Colonic mucosa (tissue), 4 donors: ENCODE results near the gene BTN1A1. TPM values are rescaled to one million over a fixed set of nuclear protein-coding genes. Genes with fewer than 3 reads are reported as not detected.

ENCODE experiments used
- DNase-seq: peaks from one replicate; pipeline ENCODE4 v3.0.0-alpha.2; 2020
- H3K27ac ChIP-seq: fragments of 200-600 bp; one replicate; pipeline ENCODE4 v1.8.0; 2021
- H3K27me3 ChIP-seq: fragments of 200-600 bp; one replicate; pipeline ENCODE4 v1.8.0; 2021
- H3K36me3 ChIP-seq: fragments of 200-600 bp; one replicate; pipeline ENCODE4 v1.8.0; 2021
- H3K4me1 ChIP-seq: fragments of 200-600 bp; one replicate; pipeline ENCODE4 v1.8.0; 2021; ENCODE audit warnings: mild to moderate bottlenecking
- H3K4me3 ChIP-seq: fragments of 200-600 bp; one replicate; pipeline ENCODE4 v1.8.0; 2021
- H3K9ac ChIP-seq, 2 donors: one replicate each; pipeline ENCODE4 v1.7.0; 2013; ENCODE audit warnings: control low read depth in 2 of 2, low read depth in 2 of 2, low read length in 2 of 2
- H3K9me3 ChIP-seq: fragments of 200-600 bp; one replicate; pipeline ENCODE4 v1.8.0; 2021
- CTCF ChIP-seq: fragments of 200-600 bp; IDR thresholded peaks from one replicate; pipeline ENCODE4 v1.8.0; 2022; ENCODE audit warnings: antibody characterized with exemption, mild to moderate bottlenecking
- intact Hi-C: fragments of 100-400 bp; cut with DNase I; formaldehyde crosslinking; loops from one replicate; pipeline ENCODE4 v1.14.1; 2022
- total RNA-seq, 2 donors: library from RNA; stranded (reverse); fragmentation: NEBNext Ultra II Directional in 1 of 2; extraction: Animal tissue kit (Norgen Biotek cat#: 25700) in 1 of 2; gene quantifications; one replicate each; pipeline ENCODE4 v1.2.1, GENCODE V29; 2021
- donor health status: healthy.
- donor health status: DM: no; HTN: no; CAD: no.
- donor health status: DM: no; HTN: no; CAD: no.

The BTN1A1 gene
- total RNA-seq, 2 donors from 2014 or later = not detected

GRCh38 chr6:26491604-26492003 is 8.5 kb upstream of the BTN1A1 start:
- TF ChIP-seq CTCF = no peak
- Histone ChIP-seq H3K4me1 (no peaks in the 10 kb centered on the region), H3K9ac (no peak overlapping the region), H3K27ac (no peak overlapping the region), H3K4me3 (no peak overlapping the region), H3K36me3 (no peaks in the 10 kb centered on the region), H3K9me3 (no peaks in the 10 kb centered on the region), H3K27me3 (no peaks in the 10 kb centered on the region)
- DNase-seq = no peak
- intact Hi-C loops = no loop called here

GRCh38 chr6:26493258-26493657 is 6.8 kb upstream of the BTN1A1 start:
- no peak for DNase-seq
- H3K9me3 ChIP-seq = no peaks in the 10 kb centered on the region
- H3K36me3 ChIP-seq = no peaks in the 10 kb centered on the region
- intact Hi-C loops = no loop called here
- no peak overlapping the region for H3K27ac ChIP-seq
- H3K4me1 ChIP-seq = no peaks in the 10 kb centered on the region
- H3K27me3 ChIP-seq = no peaks in the 10 kb centered on the region
- H3K9ac ChIP-seq = no peak overlapping the region
- no peak overlapping the region for H3K4me3 ChIP-seq
- TF ChIP-seq CTCF = no peak

GRCh38 chr6:26494117-26494516 is 6.0 kb upstream of the BTN1A1 start:
- Histone ChIP-seq H3K4me1 (no peaks in the 10 kb centered on the region), H3K27ac (no peak overlapping the region), H3K27me3 (no peaks in the 10 kb centered on the region), H3K9me3 (no peaks in the 10 kb centered on the region), H3K36me3 (no peaks in the 10 kb centered on the region), H3K4me3 (no peak overlapping the region), H3K9ac (no peak overlapping the region)
- no peak for TF ChIP-seq CTCF
- intact Hi-C loops = no loop called here
- no peak for DNase-seq

GRCh38 chr6:26495281-26495680 is 4.8 kb upstream of the BTN1A1 start:
- intact Hi-C loops = no loop called here

GRCh38 chr6:26497610-26498009 is 2.5 kb upstream of the BTN1A1 start:
- H3K27me3 ChIP-seq = peaks cover 20% of the 10 kb centered on the region
- no peak overlapping the region for H3K4me3 ChIP-seq
- intact Hi-C loops = no loop called here
- H3K36me3 ChIP-seq = no peaks in the 10 kb centered on the region
- DNase-seq = no peak
- peaks cover 3% of the 10 kb centered on the region for H3K4me1 ChIP-seq
- no peak overlapping the region for H3K27ac ChIP-seq
- TF ChIP-seq CTCF = no peak
- no peak overlapping the region for H3K9ac ChIP-seq
- H3K9me3 ChIP-seq = no peaks in the 10 kb centered on the region

More at GRCh38 chr6:26495281-26495680, 4.8 kb upstream of the BTN1A1 start:
- Histone ChIP-seq H3K9me3 (no peaks in the 10 kb centered on the region), H3K4me3 (no peak overlapping the region), H3K36me3 (no peaks in the 10 kb centered on the region), H3K27ac (no peak overlapping the region), H3K27me3 (no peaks in the 10 kb centered on the region), H3K9ac (no peak overlapping the region), H3K4me1 (no peaks in the 10 kb centered on the region)
- TF ChIP-seq CTCF = no peak
- no peak for DNase-seq
